Adrenal gland (tissue), 12 donors: ENCODE results near the gene TOLLIP. TPM values are rescaled to one million over a fixed set of nuclear protein-coding genes. Genes with fewer than 3 reads are reported as not detected.

Experiments
- DNase-seq, 7 donors: peaks; one replicate each; pipeline ENCODE4 v3.0.0-alpha.2; 2019 to 2020
- H3K27ac ChIP-seq, 5 donors: fragments of 200-600 bp; sonication (generic) in 4 of 5; 1 replicate in 3 of 5; 2 replicates in 2 of 5; pipeline versions ENCODE4 v1.5.1 to v1.8.0; 2016 to 2020; ENCODE audit warnings: mild to moderate bottlenecking in 1 of 5
- H3K27me3 ChIP-seq: fragments of 200-600 bp; 2 replicates; pipeline ENCODE4 v1.8.0; 2021
- H3K36me3 ChIP-seq, 2 donors: fragments of 200-600 bp; replicated peaks in 1 of 2; 1 replicate in 1 of 2; 2 replicates in 1 of 2; pipeline versions ENCODE4 v1.5.1 to v1.8.0; 2018 to 2022
- H3K4me1 ChIP-seq, 2 donors: fragments of 200-600 bp; replicated peaks in 1 of 2; 1 replicate in 1 of 2; 2 replicates in 1 of 2; pipeline versions ENCODE4 v1.5.1 to v1.8.0; 2018 to 2021
- H3K4me3 ChIP-seq, 4 donors: fragments of 200-600 bp; sonication (generic) in 3 of 4; one replicate each; pipeline ENCODE4 v1.5.1; 2016 to 2018
- H3K9me3 ChIP-seq, 3 donors: fragments of 200-600 bp; sonication (generic) in 1 of 3; replicated peaks in 1 of 3; 1 replicate in 2 of 3; 2 replicates in 1 of 3; pipeline versions ENCODE4 v1.5.1 to v1.8.0; 2016 to 2021
- POLR2A ChIP-seq, 2 donors: fragments of 450-650 bp; IDR thresholded peaks; one replicate each; pipeline ENCODE4 v1.6.1; 2017; ENCODE audit warnings: antibody characterized with exemption in 2 of 2, mild to moderate bottlenecking in 2 of 2, moderate library complexity in 1 of 2
- WGBS, 4 donors: extraction: QIAGEN DNeasy Blood & Tissue Kit in 2 of 4; methylation state at CpG; one replicate each; pipeline versions ENCODE4 v1.1.5 to v1.1.7; 2013 to 2017; 5-methylcytosine and 5-hydroxymethylcytosine counted together
- intact Hi-C, 2 donors: fragments of 100-400 bp; cut with DNase I; formaldehyde crosslinking; loops; one replicate each; pipeline versions ENCODE4 v1.14.1 to v1.15.0; 2022 to 2023
- polyA plus RNA-seq, 3 donors: library from polyadenylated mRNA; stranded (reverse); fragments of 200-250 nt in 2 of 3; fragments of 350-450 nt in 1 of 3; fragmentation: Illumina TruSeq in 1 of 3; extraction: RNeasy Lipid Tissue Mini Kit (QIAGEN cat#74804) in 1 of 3; gene quantifications; one replicate each; pipeline ENCODE4 v1.2.3, GENCODE V29; 2013 to 2014
- total RNA-seq, 9 donors: library from RNA; depleted of rRNA in 4 of 9; stranded (reverse); fragments of >200 nt in 4 of 9; fragments of 120-200 nt in 1 of 9; fragmentation: NEBNext Ultra II Directional in 1 of 9; extraction: Animal tissue kit (Norgen Biotek cat#: 25700) in 1 of 9; gene quantifications; one replicate each; pipeline versions ENCODE4 v1.1.0 to v1.2.4, GENCODE V29; 2013 to 2023
- TF ChIP-seq, protein P1 (sequence below), 6 experiments: fragments of 450-650 bp in 4 of 6; fragments of 200-600 bp in 2 of 6; sonication (generic) in 1 of 6; IDR thresholded peaks; 1 replicate in 5 of 6; 2 replicates in 1 of 6; pipeline versions ENCODE4 v1.5.1 to v1.8.0; 2016 to 2021; ENCODE audit warnings: antibody characterized with exemption in 6 of 6, mild to moderate bottlenecking in 2 of 6, moderate library complexity in 1 of 6
- donor health status: healthy with polysubstance abuse.
- donor health status: Bipolar disorder and iron deficiency.
- donor health status: DM: yes; HTN: yes; CAD: no.
- donor health status: DM: no; HTN: no; CAD: no.
- donor health status: DM: no; HTN: no; CAD: no.
- donor health status: DM: yes; HTN: yes; CAD: no.

The TOLLIP gene
- total and polyA plus RNA-seq, 12 donors, result 18.9 to 84.1 (median 66.3) TPM

GRCh38 chr11:1285876-1286275 is 23.6 kb downstream of the TOLLIP start:
- TF ChIP-seq, protein P1, sequence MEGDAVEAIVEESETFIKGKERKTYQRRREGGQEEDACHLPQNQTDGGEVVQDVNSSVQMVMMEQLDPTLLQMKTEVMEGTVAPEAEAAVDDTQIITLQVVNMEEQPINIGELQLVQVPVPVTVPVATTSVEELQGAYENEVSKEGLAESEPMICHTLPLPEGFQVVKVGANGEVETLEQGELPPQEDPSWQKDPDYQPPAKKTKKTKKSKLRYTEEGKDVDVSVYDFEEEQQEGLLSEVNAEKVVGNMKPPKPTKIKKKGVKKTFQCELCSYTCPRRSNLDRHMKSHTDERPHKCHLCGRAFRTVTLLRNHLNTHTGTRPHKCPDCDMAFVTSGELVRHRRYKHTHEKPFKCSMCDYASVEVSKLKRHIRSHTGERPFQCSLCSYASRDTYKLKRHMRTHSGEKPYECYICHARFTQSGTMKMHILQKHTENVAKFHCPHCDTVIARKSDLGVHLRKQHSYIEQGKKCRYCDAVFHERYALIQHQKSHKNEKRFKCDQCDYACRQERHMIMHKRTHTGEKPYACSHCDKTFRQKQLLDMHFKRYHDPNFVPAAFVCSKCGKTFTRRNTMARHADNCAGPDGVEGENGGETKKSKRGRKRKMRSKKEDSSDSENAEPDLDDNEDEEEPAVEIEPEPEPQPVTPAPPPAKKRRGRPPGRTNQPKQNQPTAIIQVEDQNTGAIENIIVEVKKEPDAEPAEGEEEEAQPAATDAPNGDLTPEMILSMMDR (IDR thresholded peaks at IDR 0.05), result no peak
- no peak for TF ChIP-seq POLR2A (IDR thresholded peaks at IDR 0.05)
- H3K9me3 ChIP-seq, result no peaks in the 10 kb centered on the region
- H3K4me3 ChIP-seq, result no peak overlapping the region
- no peak overlapping the region for H3K27ac ChIP-seq
- no peaks in the 10 kb centered on the region for H3K4me1 ChIP-seq
- no peak for DNase-seq
- WGBS, 4 donors, result 88 to 96% (median 94%) methylated on average over 8 to 17 of the region's 17 CpGs
- H3K27me3 ChIP-seq, result no peaks in the 10 kb centered on the region
- intact Hi-C loops, result no loop called here
- peaks cover 0 to 78% of the 10 kb centered on the region in 2 donors for H3K36me3 ChIP-seq

- 97% methylated on average over 17 to 23 of the region's 23 CpGs for WGBS, 4 donors
- intact Hi-C loops, result no loop called here
- H3K4me3 ChIP-seq, result no peak overlapping the region
- H3K9me3 ChIP-seq, result no peaks in the 10 kb centered on the region
- no peak for DNase-seq
- no peak overlapping the region for H3K27ac ChIP-seq
- no peaks in the 10 kb centered on the region for H3K27me3 ChIP-seq
- no peak for TF ChIP-seq POLR2A (IDR thresholded peaks at IDR 0.05)
- H3K4me1 ChIP-seq, result no peaks in the 10 kb centered on the region
- peaks cover 0 to 81% of the 10 kb centered on the region in 2 donors for H3K36me3 ChIP-seq
Observed at GRCh38 chr11:1285316-1285744, 24.1 kb downstream of the TOLLIP start.

DNA sequence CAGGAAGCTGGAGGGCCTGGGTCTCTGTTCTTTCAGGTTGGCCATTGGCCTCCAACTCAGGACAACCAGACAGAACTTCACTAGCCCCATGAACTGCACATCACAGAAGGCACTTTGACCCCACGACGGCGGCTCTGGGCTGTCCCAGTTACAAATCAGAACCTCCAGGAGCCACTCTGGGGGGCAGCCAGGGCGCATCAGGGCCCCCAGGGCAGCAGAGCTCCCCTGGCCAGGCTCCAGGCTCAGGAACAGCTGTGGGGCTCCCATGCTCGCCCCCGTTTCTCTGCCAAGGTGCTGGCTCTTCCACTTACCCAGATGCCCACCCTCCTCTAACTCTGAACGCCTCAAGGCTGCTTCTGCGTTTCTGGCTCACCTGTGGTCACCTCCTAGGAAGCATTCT is 25.5 kb downstream of the TOLLIP start:
- intact Hi-C loops, result no loop called here
- Histone ChIP-seq H3K27ac (no peak overlapping the region), H3K36me3 (peaks cover 0 to 80% of the 10 kb centered on the region in 2 donors), H3K4me3 (no peak overlapping the region), H3K27me3 (no peaks in the 10 kb centered on the region), H3K4me1 (no peaks in the 10 kb centered on the region), H3K9me3 (no peaks in the 10 kb centered on the region)
- TF ChIP-seq POLR2A (IDR thresholded peaks at IDR 0.05), result no peak
- TF ChIP-seq, protein P1 (IDR thresholded peaks at IDR 0.05), result no peak
- WGBS, 4 donors, result 91 to 96% (median 93%) methylated on average over 5 to 8 of the region's 8 CpGs
- DNase-seq, result no peak

DNA sequence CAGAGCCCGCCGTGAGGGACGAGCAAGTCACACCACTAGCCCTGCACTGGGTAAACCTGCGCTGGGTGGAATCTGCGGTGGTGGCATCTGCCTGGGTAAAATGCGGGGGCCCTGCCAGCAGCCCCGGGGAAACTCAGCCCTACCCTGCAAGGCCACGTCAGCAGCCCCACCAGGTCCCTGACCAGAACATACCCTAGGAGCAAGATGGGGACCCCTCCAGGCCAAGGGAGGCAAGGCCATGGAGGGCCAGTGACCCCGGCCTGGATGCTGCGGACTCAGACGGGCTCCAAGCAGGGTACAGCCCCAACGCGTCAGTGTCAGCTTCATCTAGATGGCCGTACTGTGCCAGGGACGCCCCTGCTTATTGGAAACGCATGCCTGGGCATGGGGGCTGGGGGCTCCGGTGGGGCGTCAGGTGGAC is 26.3 kb downstream of the TOLLIP start:
- Histone ChIP-seq H3K36me3 (peaks cover 0 to 71% of the 10 kb centered on the region in 2 donors), H3K9me3 (no peaks in the 10 kb centered on the region), H3K4me3 (no peak overlapping the region), H3K27ac (no peak overlapping the region), H3K27me3 (no peaks in the 10 kb centered on the region), H3K4me1 (no peaks in the 10 kb centered on the region)
- WGBS, 4 donors, result 94 to 95% (median 94%) methylated on average over 5 to 18 of the region's 18 CpGs
- intact Hi-C loops, result no loop called here
- DNase-seq, result no peak
- TF ChIP-seq POLR2A (IDR thresholded peaks at IDR 0.05), result no peak
- TF ChIP-seq, protein P1 (IDR thresholded peaks at IDR 0.05), result no peak

DNA sequence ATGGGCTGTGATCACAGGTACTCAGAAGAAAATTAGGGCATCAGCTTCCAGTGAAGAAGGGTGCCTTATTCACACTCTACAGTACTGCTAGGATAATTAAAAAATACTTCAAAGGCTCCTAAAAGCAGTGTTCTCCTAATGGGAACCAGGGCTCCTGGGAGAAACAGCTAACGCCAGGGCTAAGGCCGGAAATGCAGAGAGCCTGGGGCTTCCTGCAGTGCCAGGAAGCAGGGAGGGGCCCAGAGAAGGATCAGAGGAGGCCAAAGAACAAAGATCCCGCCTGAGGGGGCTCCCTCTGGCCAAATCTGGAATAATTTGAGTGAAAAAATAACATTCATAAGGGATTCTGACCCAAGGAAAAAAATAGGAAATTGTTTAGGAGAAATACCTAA is 27.5 kb downstream of the TOLLIP start:
- H3K9me3 ChIP-seq, result no peaks in the 10 kb centered on the region
- H3K4me1 ChIP-seq, result no peaks in the 10 kb centered on the region
- no peak for DNase-seq
- intact Hi-C loops, result no loop called here
- peak overlapping the region in 2 of 5 donors; percentile 38 to 45 for H3K27ac ChIP-seq
- H3K4me3 ChIP-seq, result no peak overlapping the region
- no peaks in the 10 kb centered on the region for H3K27me3 ChIP-seq
- WGBS, 4 donors, result 44 to 59% (median 51%) methylated on average over 3 of the region's 3 CpGs
- H3K36me3 ChIP-seq, result peaks cover 0 to 71% of the 10 kb centered on the region in 2 donors
- TF ChIP-seq POLR2A (IDR thresholded peaks at IDR 0.05), result no peak
- TF ChIP-seq, protein P1 (IDR thresholded peaks at IDR 0.05), result no peak
